ENCODE data around the gene GDPD5. TPM values are rescaled to one million over a fixed set of nuclear protein-coding genes. Genes with fewer than 3 reads are reported as not detected.

The GDPD5 gene
- total and polyA plus RNA-seq, 2 donors (not counting 3 experiments of a cell fraction or from before 2014, with no cell fraction given), result 60.2 to 79.2 TPM

- CTCF ChIA-PET, result interaction anchor here (1.3 to 1.8 kb wide), 2 partner anchors 11 to 61 kb away, joined by 5 read pairs; no protein-coding TSS in a partner anchor
These were observed 19.6 kb downstream of the GDPD5 start for GRCh38 chr11:75505916-75506692.

More at GRCh38 chr11:75505916-75506692, 19.6 kb downstream of the GDPD5 start:
- H3K9me3 ChIP-seq (replicated peaks; ENCODE audit: control insufficient read depth, insufficient read depth, low read length), result no peaks in the 10 kb centered on the region
- H3K9me1 ChIP-seq (replicated peaks; ENCODE audit: control insufficient read depth, extremely low read depth, insufficient read depth, low read length), result no peaks in the 10 kb centered on the region
- peaks cover 11% of the 10 kb centered on the region for H3K4me1 ChIP-seq (ENCODE audit: control insufficient read depth, extremely low read depth, insufficient read depth, low read length)
- POLR2A ChIA-PET, result no interaction called here
- no peak overlapping the region for H2AFZ ChIP-seq (ENCODE audit: low read depth, low read length)
- no peak overlapping the region for H3K9ac ChIP-seq (replicated peaks; ENCODE audit: extremely low read depth, insufficient read depth, low read length)
- TF ChIP-seq MAX (IDR thresholded peaks at IDR 0.05; ENCODE audit: insufficient read depth, insufficient read length), result no peak
- TF ChIP-seq MYC (IDR thresholded peaks at IDR 0.05; ENCODE audit: low read depth, low read length), result no peak
- no peak for TF ChIP-seq CTCF (IDR thresholded peaks at IDR 0.05; ENCODE audit: extremely low read depth in 1 of 2, insufficient read depth in 1 of 2, low read depth in 1 of 2, low read length in 2 of 2)
- TF ChIP-seq GATA2 (IDR thresholded peaks at IDR 0.05; ENCODE audit: insufficient read depth, insufficient read length, low read depth, low read length), result no peak
- TF ChIP-seq POLR2AphosphoS5 (IDR thresholded peaks at IDR 0.05; ENCODE audit: insufficient read depth, low read depth, low read length), result no peak
- no peak for TF ChIP-seq EZH2 (IDR thresholded peaks at IDR 0.05; ENCODE audit: borderline replicate concordance, low read depth, low read length, severe bottlenecking)
- no peak for TF ChIP-seq POLR2A (IDR thresholded peaks at IDR 0.05; ENCODE audit: low read depth, low read length)
- no peak for TF ChIP-seq FOS (IDR thresholded peaks at IDR 0.05; ENCODE audit: borderline replicate concordance, insufficient read depth, low read length)
- no peak for TF ChIP-seq JUN (IDR thresholded peaks at IDR 0.05; ENCODE audit: borderline replicate concordance, insufficient read depth, insufficient read length, low read depth)
- H4K20me1 ChIP-seq (replicated peaks; ENCODE audit: control insufficient read depth, extremely low read depth, insufficient read depth, low read length), result no peaks in the 10 kb centered on the region
- no peak overlapping the region for H3K27ac ChIP-seq (ENCODE audit: insufficient read depth, low read depth, low read length)
- intact Hi-C loops (cut with micrococcal nuclease), result no loop called here
- no peaks in the 10 kb centered on the region for H3K79me2 ChIP-seq (ENCODE audit: control insufficient read depth, insufficient read depth, low read length)
- DNase-seq (ENCODE audit: low read depth, low spot score) (no peak), FAIRE-seq (no peak)
- H3K4me2 ChIP-seq (ENCODE audit: insufficient read depth, low read length), result no peak overlapping the region
- H3K36me3 ChIP-seq (ENCODE audit: control insufficient read depth in 2 of 2, extremely low read depth in 1 of 2, insufficient read depth in 2 of 2, low read length in 2 of 2), result peaks cover 0 to 5% of the 10 kb centered on the region in 2 experiments
- BruUV-seq (replicated peaks), result no TSS peak
- no peaks in the 10 kb centered on the region for H3K27me3 ChIP-seq (ENCODE audit: control insufficient read depth in 2 of 2, insufficient read depth in 2 of 2, low read length in 2 of 2)
- H3K4me3 ChIP-seq (replicated peaks in 1 of 3; ENCODE audit: insufficient read depth in 1 of 3, low read depth in 1 of 3, low read length in 3 of 3), result no peak overlapping the region
- dilution Hi-C loops (cut with MboI; ENCODE audit: extremely low pct_ligation_motif_present, low sequenced_read_pairs), result no loop called here

All from endothelial cell of umbilical vein (primary cell).